Measurements from ENCODE around the gene DHDDS. TPM values are rescaled to one million over a fixed set of nuclear protein-coding genes. Genes with fewer than 3 reads are reported as not detected.

DHDDS gene
- total RNA-seq, 1 experiment from 2014 or later, result 56.7 TPM

- Histone ChIP-seq H3K4me3 (ENCODE audit: low read depth in 2 of 2, low read length in 2 of 2) (peak overlapping the region; percentile 99 to 100), H3K9me3 (ENCODE audit: control insufficient read depth, insufficient read depth, low read depth, low read length) (no peaks in the 10 kb centered on the region), H3K36me3 (ENCODE audit: control insufficient read depth, insufficient read depth, low read length) (peaks cover 6% of the 10 kb centered on the region; the same call in 1 of the 2 replicates), H3K27me3 (ENCODE audit: control insufficient read depth, insufficient read depth, low read length) (no peaks in the 10 kb centered on the region), H3K4me1 (ENCODE audit: control insufficient read depth, insufficient read depth, low read length) (peaks cover 21% of the 10 kb centered on the region), H3K27ac (ENCODE audit: low read length) (peak overlapping the region; percentile 95)
- ATAC-seq (no peak), DNase-seq (ENCODE audit: low read depth, low spot score) (no peak)
- in situ Hi-C loops (cut with HindIII; ENCODE audit: low pct_unique_long_range_greater_than_20kb, low sequenced_read_pairs), result no loop called here
- no TSS peak for BruUV-seq (replicated peaks)
- ChIA-PET POLR2A (no interaction called here), CTCF (interaction anchor here (1.4 kb wide), 1 partner anchor 16 kb away, joined by 4 read pairs; no protein-coding TSS in a partner anchor)
- TF ChIP-seq CTCF (IDR thresholded peaks at IDR 0.05), result no peak
- no peak for TF ChIP-seq TCF7L2 (IDR thresholded peaks at IDR 0.05; ENCODE audit: low read depth, low read length)
- TF ChIP-seq SIN3A (IDR thresholded peaks at IDR 0.05; ENCODE audit: borderline replicate concordance, insufficient read depth, low read depth, low read length), result no peak
- no peak for TF ChIP-seq POLR2AphosphoS5 (IDR thresholded peaks at IDR 0.05; ENCODE audit: low read depth, low read length)
- TF ChIP-seq REST (IDR thresholded peaks at IDR 0.05; ENCODE audit: insufficient read depth in 1 of 2, low read depth in 2 of 2, low read length in 1 of 2), result no peak
- intact Hi-C loops (cut with micrococcal nuclease; ENCODE audit: unreplicated experiment), result no loop called here
These were observed 672 bp downstream of the DHDDS start for GRCh38 chr1:26432793-26433192.

GRCh38 chr1:26434161-26434752, 2.1 kb downstream of the DHDDS start:
- in situ Hi-C loops (cut with HindIII; ENCODE audit: low pct_unique_long_range_greater_than_20kb, low sequenced_read_pairs), result no loop called here
- ChIA-PET POLR2A (interaction anchor here (0.6 kb wide), 1 partner anchor 190 kb away, joined by 7 read pairs; no protein-coding TSS in a partner anchor), CTCF (no interaction called here)
- ATAC-seq (no peak), DNase-seq (ENCODE audit: low read depth, low spot score) (no peak)
- no peak overlapping the region for H3K27ac ChIP-seq (ENCODE audit: low read length)
- H3K9me3 ChIP-seq (ENCODE audit: control insufficient read depth, insufficient read depth, low read depth, low read length), result no peaks in the 10 kb centered on the region
- H3K27me3 ChIP-seq (ENCODE audit: control insufficient read depth, insufficient read depth, low read length), result no peaks in the 10 kb centered on the region
- BruUV-seq (replicated peaks), result no TSS peak
- intact Hi-C loops (cut with micrococcal nuclease; ENCODE audit: unreplicated experiment), result no loop called here
- no peak overlapping the region for H3K4me3 ChIP-seq (ENCODE audit: low read depth in 2 of 2, low read length in 2 of 2)
- H3K36me3 ChIP-seq (ENCODE audit: control insufficient read depth, insufficient read depth, low read length), result peaks cover 6% of the 10 kb centered on the region; the same call in 1 of the 2 replicates
- TF ChIP-seq CTCF (IDR thresholded peaks at IDR 0.05), result no peak
- no peak for TF ChIP-seq POLR2AphosphoS5 (IDR thresholded peaks at IDR 0.05; ENCODE audit: low read depth, low read length)
- no peak for TF ChIP-seq REST (IDR thresholded peaks at IDR 0.05; ENCODE audit: insufficient read depth in 1 of 2, low read depth in 2 of 2, low read length in 1 of 2)
- no peak for TF ChIP-seq TCF7L2 (IDR thresholded peaks at IDR 0.05; ENCODE audit: low read depth, low read length)
- no peak for TF ChIP-seq SIN3A (IDR thresholded peaks at IDR 0.05; ENCODE audit: borderline replicate concordance, insufficient read depth, low read depth, low read length)
- H3K4me1 ChIP-seq (ENCODE audit: control insufficient read depth, insufficient read depth, low read length), result peaks cover 21% of the 10 kb centered on the region
